Measurements from ENCODE around the gene CSNK1D. TPM values are rescaled to one million over a fixed set of nuclear protein-coding genes. Genes with fewer than 3 reads are reported as not detected.

The CSNK1D gene
- total RNA-seq, 4 donors from 2014 or later: 16.5 to 173 (median 44.6) TPM

DNA sequence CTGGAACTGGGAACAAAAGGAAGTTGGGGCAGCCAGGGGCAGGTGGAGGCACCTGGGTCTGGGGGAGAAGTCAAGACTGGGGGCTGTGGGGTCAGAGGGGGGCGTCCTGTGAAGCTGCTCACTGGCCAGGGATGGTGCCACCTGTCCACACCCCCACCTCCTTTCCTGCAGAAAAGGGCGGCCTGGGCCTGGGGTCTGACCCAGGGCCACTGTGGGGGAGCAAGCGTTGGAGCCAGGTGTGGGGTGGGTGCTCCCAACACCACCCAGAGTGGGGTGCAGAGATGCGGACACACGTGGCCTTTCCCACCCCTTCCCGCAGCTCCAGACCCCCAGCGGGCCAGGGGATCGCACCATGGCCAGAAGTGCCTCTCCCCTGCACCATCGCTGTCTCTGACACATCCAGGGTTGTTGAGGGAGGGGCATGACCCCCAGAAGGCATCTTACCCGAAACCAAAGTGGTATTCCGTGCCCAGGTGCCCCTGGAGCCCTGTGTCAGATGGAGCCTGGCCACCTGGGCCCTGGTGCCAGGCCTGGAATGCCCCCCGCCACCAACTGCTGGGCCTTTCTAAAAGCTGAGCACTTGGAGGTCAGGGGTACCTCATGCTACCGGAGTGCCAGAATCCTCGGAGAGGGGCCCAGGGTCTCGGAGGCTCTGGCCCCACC is 47.2 kb downstream of the CSNK1D start:
- Histone ChIP-seq H3K27me3 (peaks cover 0 to 6% of the 10 kb centered on the region in 2 donors), H3K36me3 (no peaks in the 10 kb centered on the region), H3K4me1 (peaks cover 0 to 3% of the 10 kb centered on the region in 2 donors), H3K9me3 (no peaks in the 10 kb centered on the region), H3K27ac (no peak overlapping the region), H3K4me3 (no peak overlapping the region)
- intact Hi-C loops (cut with DNase I; ENCODE audit: low total_unique reads): no loop called here
- peak in 1 of 2 donors; percentile 13 for DNase-seq
- TF ChIP-seq CTCF (IDR thresholded peaks at IDR 0.05) (no peak), POLR2A (IDR thresholded peaks at IDR 0.05) (no peak)

DNA sequence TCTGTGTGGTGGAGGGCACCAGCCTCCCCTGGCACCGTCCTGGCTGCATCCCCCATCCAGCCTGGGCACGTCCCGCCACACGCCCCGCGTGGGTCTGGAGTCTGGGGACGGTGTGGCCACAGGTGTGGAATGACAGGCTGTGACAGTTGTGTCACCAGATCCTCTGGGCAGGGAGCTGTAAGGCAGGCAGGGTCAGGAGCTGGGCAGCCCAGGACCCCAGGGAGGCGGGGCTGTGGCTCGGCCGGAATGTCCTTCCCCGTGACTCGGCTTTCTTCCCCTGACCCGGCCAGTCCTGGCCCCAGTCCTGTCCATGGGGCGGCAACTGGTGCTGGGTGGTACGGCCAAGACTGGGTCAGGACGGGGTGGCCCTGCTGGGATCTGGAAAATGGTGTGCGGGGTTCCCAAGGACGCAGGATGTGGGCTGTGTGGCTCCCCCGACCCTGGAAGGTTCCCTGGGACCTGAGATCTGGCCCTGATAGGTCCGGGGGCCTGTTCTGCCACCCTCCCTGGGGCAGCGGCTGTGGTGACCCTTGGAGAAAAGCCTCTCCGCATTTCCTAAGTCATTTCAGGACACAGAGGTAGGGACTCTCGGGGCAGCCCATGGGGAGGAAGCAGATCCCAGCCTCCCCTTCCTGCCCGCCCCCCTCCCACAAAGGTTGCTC is 48.0 kb downstream of the CSNK1D start:
- Histone ChIP-seq H3K27me3 (peaks cover 0 to 6% of the 10 kb centered on the region in 2 donors), H3K27ac (no peak overlapping the region)

DNA sequence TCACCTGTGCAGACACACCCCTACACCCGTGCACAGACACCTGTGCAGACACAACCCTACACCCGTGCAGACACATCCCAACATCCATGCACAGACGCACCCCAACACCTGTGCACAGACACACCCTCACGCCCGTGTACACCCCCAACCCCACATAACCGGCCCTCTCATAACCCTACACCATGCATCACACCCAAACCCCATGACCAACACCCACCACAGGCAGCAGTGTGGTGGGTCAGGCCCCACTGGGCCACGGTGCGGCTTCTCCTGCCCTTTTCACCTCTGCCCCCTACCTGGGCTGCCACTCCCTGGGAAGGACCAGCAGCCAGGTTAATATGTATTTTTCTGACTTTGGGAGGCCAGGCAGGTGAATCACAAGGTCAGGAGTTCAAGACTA is 48.8 kb downstream of the CSNK1D start:
- intact Hi-C loops (cut with DNase I; ENCODE audit: low total_unique reads): no loop called here
- Histone ChIP-seq H3K4me1 (peaks cover 0 to 3% of the 10 kb centered on the region in 2 donors), H3K27ac (no peak overlapping the region), H3K9me3 (no peaks in the 10 kb centered on the region), H3K27me3 (peaks cover 0 to 6% of the 10 kb centered on the region in 2 donors), H3K4me3 (no peak overlapping the region), H3K36me3 (no peaks in the 10 kb centered on the region)
- TF ChIP-seq POLR2A (IDR thresholded peaks at IDR 0.05): no peak
- TF ChIP-seq CTCF (IDR thresholded peaks at IDR 0.05): no peak
- DNase-seq: no peak

More for the DNA sequence above, 48.0 kb downstream of the CSNK1D start:
- Histone ChIP-seq H3K4me3 (no peak overlapping the region), H3K4me1 (peaks cover 0 to 3% of the 10 kb centered on the region in 2 donors), H3K9me3 (no peaks in the 10 kb centered on the region), H3K36me3 (no peaks in the 10 kb centered on the region)
- intact Hi-C loops (cut with DNase I; ENCODE audit: low total_unique reads): no loop called here
- TF ChIP-seq POLR2A (IDR thresholded peaks at IDR 0.05): no peak
- TF ChIP-seq CTCF (IDR thresholded peaks at IDR 0.05): no peak
- peak in 1 of 2 donors; percentile 13 for DNase-seq

DNA sequence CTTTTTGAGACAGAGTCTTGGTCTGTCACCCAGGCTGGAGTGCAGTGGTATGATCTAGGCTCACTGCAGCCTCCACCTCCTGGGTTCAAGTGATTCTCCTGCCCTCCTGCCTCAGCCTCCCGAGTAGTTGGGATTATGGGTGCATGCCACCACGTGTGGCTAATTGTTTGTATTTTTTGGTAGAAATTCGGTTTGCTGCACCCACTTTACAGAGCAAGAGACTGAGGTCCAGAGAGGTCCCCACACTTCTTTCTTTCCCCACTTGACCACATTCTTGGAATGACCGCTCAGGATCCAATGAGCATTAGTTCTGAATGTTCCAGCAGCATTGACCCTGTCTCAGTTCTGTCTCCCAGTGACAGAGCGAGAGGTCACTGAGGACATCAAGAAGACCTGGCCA is 50.0 kb downstream of the CSNK1D start:
- H3K4me3 ChIP-seq: no peak overlapping the region
- H3K9me3 ChIP-seq: no peaks in the 10 kb centered on the region
- DNase-seq: no peak
- H3K27me3 ChIP-seq: peaks cover 0 to 5% of the 10 kb centered on the region in 2 donors
- H3K27ac ChIP-seq: no peak overlapping the region
- TF ChIP-seq POLR2A (IDR thresholded peaks at IDR 0.05) (no peak), CTCF (IDR thresholded peaks at IDR 0.05) (no peak)
- H3K4me1 ChIP-seq: peaks cover 0 to 2% of the 10 kb centered on the region in 2 donors
- intact Hi-C loops (cut with DNase I; ENCODE audit: low total_unique reads): no loop called here
- no peaks in the 10 kb centered on the region for H3K36me3 ChIP-seq

GRCh38 chr17:82222816-82223215 is 50.7 kb downstream of the CSNK1D start:
- TF ChIP-seq CTCF (IDR thresholded peaks at IDR 0.05) (no peak), POLR2A (IDR thresholded peaks at IDR 0.05) (no peak)

More at GRCh38 chr17:82222816-82223215, 50.7 kb downstream of the CSNK1D start:
- no peaks in the 10 kb centered on the region for H3K27me3 ChIP-seq
- H3K4me3 ChIP-seq: no peak overlapping the region
- no peaks in the 10 kb centered on the region for H3K36me3 ChIP-seq
- DNase-seq: no peak
- intact Hi-C loops (cut with DNase I; ENCODE audit: low total_unique reads): no loop called here
- H3K27ac ChIP-seq: no peak overlapping the region
- no peaks in the 10 kb centered on the region for H3K4me1 ChIP-seq
- H3K9me3 ChIP-seq: no peaks in the 10 kb centered on the region
